Stimulated activated CD8-positive, alpha-beta memory T cell treated with anti-CD3 and anti-CD28 coated beads, Interleukin-12 subunit alpha, Interleukin-12 subunit beta, amount 100 ng/mL, for 4 hours (primary cell): ENCODE results near the gene PNPLA6.

Source experiments
- DNase-seq: peaks from one replicate; pipeline ENCODE4 v3.0.0-alpha.2; 2020; ENCODE audit warnings: low read depth

PNPLA6 gene

DNA sequence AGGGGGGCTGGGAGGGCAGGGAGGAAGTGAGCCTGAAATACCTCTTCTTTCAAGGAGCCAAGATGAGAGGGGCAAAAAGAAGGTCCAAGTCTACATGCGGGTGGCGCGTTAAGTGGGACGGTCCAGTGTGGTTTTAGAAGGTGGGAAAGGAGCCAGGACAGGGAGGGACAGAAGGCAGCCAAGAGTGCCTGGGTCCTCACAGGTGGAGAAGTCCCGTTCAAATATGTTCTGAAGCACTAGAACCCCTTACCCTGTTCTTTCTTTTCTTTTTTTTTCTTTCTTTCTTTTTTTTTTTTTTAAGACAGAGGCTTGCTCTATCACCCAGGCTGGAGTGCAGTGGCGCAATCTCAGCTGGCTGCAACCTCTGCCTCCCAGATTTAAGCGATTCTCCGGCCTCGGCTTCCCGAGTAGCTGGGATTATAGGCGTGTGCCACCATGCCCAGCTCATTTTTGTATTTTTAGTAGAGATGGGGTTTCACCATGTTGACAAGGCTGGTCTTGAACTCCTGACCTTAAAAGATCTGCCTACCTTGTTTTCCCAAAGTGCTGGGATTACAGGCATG lies 67.5 kb downstream of the PNPLA6 start:
- DNase-seq, result no peak

DNA sequence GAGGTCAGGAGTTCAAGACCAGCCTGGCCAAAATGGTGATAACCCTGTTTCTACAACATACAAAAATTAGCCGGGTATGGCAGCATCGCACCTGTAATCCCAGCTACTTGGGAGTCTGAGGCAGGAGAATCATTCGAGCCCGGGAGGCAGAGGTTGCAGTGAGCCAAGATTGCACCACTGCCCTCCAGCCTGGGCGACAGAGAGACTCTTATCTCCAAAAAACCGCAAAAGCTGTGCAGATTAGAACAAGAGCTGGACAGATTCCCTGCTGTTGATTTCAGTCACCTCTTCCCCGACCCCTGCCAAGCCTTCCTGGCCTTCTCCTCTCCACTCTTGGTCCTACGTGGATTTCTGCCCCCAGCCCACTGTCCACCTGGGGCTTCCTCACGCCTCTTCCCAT lies 68.4 kb downstream of the PNPLA6 start:
- no peak for DNase-seq

DNA sequence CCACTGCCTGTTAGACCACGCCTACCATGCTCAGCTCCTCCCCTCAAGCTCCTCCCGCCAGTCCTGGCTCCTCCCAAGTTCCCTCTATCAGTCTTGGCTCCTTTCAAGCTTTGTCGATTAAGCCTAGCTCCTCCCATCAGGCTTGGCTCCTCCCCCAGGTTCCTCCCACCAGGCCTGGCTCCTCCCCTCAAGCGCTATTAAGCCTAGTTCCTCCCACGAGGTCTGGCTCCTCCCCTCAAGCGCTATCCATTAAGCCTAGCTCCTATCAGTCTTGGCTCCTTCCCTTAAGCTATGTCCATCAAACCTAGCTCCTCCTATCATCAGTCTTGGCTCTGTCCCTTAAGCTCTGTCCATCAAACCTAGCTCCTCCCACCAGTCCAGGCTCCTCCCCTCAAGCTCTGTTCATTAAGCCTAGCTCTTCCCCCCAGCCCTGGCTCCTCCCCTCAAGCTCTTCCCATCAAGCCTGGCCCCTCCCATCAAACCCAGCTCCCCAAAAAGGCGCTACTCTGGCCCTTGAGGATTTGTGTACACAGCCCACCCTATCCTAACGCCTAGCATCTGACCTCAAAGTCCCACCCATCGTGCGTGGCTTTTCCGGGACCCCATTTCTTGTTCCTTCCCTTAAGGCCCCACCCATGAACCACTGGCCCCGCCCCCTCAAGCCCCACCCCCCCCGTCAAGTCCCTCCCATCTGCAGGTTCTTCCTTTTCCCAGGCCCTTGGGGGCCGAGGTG lies 70.1 kb downstream of the PNPLA6 start:
- no peak for DNase-seq

DNA sequence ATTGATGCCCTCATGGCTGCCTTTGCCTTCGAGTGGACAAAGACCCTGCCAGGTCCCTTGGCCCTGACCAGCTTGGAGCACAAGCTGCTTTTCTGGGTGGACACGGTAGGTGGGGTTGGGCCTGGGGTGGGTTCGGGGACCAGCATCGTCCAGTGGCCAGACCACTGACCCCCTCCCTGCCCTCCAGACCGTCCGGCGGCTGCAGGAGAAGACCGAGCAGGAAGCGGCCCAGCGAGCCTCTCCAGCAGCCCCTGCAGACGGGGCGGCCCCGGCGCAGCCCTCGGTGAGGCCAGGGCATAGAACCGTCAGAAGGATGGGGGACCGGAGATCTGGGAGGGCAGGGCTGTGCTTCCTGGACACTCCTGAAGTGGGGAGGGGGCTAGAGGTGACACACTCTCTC lies 70.8 kb downstream of the PNPLA6 start:
- DNase-seq, result no peak

DNA sequence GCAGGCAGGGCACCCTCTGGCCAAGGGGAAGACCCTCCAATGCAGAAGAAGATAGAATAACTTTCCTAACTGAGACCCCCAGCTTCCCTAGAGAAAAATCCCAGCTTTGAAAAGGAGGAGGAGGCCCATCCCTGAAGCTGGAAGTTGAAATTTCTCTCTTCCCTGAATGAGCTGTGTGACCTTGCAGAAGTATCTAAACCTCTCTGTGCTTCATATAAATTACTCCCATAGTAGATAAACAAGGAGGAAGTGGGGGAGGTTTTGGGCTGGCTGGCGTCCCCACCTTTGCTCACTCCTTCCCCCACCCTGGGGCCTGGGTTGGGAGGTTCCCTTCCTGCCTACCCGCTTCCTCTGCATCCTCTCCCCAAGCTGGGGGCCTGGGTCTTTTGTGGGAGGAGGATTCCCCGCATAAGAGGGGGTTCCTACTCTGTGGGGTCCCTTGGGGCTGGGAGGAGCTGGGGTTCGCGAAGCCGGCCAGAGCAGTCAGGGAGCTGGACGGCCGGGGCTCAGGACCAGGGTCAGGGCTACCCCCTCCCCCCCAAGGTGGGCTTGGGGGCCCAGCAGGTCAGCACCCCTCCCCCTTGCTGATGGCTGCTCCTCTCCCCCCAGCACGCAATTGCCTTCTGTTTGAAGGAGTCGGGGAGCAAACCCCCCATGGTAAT lies 71.8 kb downstream of the PNPLA6 start:
- DNase-seq, result no peak

DNA sequence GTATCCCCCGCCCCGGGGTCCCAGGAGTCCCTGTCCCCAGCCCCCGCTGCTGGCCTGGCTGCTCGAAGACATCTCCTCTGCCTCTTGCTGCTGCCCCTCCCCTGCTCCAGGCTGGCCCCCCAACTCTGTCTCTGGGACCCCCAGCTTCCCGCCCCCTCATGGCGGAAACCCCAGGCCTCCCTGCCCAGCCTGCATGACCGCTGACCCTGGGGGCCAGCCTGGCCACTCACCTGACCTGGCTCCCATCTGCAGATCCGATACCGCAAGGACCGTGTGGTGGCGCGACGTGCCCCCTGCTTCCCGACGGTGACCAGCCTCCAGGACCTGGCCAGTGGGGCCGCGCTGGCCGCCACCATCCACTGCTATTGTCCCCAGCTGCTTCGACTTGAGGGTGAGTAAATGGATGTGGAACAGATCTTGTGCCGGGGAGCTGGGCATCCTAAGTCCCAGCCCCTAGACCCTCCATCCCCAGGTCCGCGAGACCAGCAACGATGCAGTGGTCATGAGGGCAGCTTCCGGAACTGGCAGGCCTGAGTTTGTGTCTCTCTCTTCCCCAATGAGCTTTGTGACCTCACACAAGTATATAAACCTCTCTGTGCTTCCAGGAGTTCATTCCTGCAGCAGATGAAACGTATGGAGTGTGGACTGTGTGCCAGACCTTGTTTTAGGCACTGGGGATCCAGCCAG lies 72.5 kb downstream of the PNPLA6 start:
- no peak for DNase-seq

DNA sequence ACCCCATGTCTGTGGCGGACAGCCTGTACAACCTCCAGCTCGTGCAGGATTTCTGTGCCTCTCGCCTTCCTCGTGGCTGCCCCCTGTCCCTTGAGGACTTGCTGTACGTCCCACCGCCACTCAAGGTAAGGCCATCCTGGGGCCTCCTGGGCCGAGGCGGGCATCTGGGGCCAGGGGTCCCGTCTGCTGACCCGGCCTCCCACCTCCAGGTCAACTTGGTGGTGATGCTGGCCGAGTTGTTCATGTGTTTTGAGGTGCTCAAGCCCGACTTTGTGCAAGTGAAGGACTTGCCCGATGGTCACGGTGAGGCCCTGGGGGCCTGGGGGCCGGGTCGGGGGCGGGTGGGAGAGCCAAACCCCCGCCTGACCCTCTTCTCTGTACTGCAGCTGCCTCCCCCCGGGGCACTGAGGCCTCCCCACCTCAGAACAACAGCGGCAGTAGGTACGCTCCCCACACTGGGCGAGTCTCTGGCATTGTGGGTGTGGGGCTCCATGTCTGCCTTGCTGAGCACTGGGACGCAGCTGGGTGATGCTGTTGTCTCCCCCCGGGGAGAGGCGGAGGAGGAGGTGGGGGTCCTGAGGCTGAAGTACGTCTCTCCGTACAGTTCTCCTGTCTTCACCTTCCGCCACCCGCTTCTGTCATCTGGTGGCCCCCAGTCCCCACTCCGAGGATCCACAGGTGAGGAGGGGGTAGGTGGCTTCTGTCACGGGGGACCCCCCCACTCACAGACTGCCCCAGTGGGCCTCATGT lies 75.1 kb downstream of the PNPLA6 start:
- DNase-seq, result no peak
